Stimulated activated CD4-positive, alpha-beta T cell treated with anti-CD3 and anti-CD28 coated beads, Interleukin-4, amount 100 ng/mL, for 4 hours (primary cell): ENCODE data around the gene DPM3.

ENCODE experiments used
- DNase-seq, 2 experiments: peaks; one replicate each; pipeline ENCODE4 v3.0.0-alpha.2; 2020

The DPM3 gene

DNA sequence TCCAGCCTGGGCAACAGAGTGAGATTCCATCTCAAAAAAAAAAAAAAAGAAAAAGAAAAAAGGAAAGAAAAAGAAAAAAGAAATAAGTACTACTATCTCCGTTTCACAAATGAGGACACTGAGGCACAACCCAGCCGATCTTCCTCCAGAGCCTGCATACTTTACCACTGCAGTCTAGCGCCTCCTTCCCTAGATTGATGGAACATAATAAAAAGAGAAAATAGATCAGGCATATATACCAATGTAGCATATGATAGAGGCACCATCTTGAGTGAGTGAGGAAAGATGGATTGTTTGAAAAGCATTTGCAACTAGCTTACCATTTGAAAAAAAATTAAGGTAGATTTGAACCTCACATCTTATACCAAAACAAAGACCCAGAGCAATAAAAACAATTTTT, 5.2 kb upstream of the DPM3 start:
- DNase-seq = no peak

DNA sequence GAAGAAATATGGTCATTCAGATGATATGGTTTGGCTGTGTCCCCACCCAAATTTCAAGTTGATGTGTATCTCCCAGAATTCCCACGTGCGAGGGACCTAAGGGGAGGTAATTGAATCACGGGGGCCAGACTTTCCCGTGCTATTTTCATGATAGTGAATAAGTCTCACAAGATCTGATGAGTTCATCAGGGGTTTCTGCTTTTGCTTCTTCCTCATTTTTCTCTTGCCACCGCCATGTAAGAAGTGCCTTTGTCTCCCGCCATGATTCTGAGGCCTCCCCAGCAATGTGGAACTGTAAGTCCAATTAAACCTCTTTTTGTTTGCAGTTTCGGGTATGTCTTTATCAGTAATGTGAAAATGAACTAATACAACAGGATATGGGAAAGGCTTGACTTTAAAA, 1.4 kb upstream of the DPM3 start:
- no peak for DNase-seq

DNA sequence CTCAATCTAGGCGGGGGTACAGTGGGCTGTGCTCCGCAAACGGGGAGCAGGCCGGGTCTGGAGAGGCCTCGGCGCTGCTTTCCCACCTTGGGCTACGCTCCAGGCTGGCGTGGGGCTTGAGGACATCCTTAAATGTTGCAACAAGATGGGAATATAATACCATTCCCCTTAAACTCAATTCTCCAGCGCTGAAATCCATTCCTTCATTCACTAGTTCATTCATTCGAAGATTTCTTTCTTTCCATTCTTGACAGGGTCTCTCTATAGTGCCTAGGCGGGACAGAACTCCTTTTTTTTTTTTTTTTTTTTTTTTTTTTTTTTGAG, 261 bp upstream of the DPM3 start:
- no peak for DNase-seq

DNA sequence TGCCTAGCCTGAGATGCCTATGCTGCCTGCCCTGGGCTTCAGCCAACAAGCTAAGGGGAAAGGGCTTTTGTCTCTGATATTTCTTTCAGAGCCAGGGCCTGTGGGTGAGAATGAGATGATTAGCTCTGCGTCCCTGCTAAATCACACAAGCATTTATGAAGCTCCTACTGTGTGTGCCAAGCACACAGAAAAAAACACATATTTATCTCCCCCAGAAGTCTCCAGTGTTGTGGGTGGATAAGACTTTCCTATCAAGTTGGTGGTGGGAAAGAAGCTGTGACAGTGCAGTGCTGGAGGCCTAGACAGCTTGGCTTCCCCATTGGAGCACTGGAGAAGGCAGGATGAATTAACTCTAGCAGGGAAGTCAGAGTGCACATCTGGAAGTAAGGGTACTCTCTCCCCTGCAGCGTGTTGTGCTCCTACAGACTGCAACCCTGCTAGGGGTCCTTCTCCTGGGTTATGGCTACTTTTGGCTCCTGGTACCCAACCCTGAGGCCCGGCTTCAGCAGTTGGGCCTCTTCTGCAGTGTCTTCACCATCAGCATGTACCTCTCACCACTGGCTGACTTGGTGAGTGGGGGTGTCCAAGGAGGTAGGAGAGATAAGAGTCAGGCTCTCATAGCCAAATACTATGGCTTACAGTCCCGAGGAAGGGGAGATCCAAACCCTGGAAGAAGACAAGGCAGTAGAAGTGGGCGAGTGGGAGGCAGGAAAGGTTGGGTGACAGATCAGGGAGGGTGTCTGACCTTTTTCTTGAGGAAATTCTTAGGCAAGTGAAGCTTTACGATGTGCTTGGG, 3.0 kb downstream of the DPM3 start:
- no peak for DNase-seq

DNA sequence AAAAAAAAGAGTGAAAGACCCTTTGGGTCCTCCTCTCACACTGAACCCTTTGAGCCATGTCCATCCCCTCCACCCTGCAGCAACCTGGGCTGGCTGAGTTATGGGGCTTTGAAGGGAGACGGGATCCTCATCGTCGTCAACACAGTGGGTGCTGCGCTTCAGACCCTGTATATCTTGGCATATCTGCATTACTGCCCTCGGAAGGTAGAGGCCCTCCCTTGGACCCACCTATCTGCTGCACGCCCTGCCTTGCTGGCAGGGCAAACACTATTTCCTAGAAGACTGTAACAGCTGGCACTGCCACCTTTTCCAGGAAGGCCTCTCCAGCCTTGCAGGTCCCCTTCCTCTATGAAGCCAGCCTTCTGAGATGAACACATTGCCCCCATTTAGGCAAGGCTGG, 3.6 kb downstream of the DPM3 start:
- DNase-seq = no peak

DNA sequence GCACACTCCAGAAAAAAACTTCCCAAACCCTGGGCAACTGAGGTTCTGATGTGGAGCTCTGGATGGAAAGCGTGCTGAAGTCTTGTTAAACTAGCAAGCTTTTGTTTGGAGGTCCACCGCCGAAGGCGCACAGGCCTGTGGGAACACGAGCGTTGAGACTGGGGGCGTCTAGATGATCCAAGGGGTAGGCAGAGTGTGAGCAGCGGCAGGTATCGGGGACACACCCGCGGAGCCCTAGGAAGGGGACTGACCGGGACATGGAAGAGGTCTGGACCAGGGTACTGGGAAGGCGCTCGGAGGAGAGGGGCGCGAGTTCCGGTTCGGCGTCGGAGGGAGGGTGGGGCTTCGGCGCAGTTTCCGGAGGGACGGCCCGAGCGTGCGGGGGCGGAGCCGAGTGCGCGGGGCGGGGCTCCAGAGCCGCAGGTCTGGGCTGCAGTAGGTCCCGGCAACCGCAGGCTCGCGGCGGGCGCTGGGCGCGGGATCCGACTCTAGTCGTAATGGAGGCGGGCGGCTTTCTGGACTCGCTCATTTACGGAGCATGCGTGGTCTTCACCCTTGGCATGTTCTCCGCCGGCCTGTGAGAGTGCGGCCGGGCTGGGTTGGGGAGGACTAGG, 4.8 kb downstream of the DPM3 start, which contains the start of gene SLC50A1:
TSS of gene SLC50A1 (plus strand) at position 438 of the 614 bp plus-strand sequence. CDS start at position 498, 60 bp downstream.
- DNase-seq = peak; percentile 88 to 92

DNA sequence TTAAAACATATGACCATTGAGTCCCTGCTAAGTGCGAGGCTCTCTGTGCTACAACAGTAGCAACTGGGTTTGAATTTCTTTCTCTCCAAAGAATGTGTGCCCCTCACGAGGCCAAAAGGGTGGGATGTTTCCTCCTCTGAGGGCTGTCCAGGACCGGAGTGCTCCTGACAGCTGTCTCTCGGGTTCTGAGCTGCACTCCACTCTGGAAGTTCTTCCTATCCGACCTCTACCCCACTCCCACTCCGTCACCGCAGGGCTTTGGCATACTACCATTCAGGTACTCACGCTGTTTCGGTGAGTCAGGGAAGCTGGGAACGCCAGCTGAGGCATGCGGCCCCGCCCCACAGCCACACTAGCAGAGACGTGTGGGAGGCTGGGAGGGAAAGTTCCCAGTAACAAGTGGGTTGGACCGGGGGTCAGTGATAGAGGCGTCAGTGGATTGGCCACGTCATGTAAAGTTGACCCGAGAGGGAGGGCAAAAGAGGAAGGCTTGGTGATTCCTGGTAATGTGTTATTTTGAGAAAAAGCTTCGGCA, 5.4 kb downstream of the DPM3 start:
- DNase-seq = peak; percentile 73 to 84

DNA sequence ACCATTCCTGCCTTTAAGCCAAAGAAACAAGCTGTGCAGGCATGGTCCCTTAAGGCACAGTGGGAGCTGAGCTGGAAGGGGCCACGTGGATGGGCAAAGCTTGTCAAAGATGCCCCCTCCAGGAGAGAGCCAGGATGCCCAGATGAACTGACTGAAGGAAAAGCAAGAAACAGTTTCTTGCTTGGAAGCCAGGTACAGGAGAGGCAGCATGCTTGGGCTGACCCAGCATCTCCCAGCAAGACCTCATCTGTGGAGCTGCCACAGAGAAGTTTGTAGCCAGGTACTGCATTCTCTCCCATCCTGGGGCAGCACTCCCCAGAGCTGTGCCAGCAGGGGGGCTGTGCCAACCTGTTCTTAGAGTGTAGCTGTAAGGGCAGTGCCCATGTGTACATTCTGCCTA, 6.0 kb downstream of the DPM3 start:
- DNase-seq = no peak

DNA sequence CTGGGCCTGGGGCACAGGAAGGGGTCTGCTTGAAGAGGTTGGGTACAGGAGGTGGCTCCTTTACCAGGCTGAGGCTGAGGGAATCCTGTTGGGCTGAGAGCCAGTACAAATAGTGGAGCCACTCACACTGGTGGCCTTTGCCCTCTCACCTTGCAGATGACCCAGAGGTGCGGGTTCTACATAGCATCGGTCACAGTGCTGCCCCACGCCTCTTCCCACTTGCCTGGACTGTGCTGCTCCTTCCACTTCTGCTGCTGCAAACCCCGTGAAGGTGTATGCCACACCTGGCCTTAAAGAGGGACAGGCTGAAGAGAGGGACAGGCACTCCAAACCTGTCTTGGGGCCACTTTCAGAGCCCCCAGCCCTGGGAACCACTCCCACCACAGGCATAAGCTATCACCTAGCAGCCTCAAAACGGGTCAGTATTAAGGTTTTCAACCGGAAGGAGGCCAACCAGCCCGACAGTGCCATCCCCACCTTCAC, 6.5 kb downstream of the DPM3 start:
- no peak for DNase-seq

DNA sequence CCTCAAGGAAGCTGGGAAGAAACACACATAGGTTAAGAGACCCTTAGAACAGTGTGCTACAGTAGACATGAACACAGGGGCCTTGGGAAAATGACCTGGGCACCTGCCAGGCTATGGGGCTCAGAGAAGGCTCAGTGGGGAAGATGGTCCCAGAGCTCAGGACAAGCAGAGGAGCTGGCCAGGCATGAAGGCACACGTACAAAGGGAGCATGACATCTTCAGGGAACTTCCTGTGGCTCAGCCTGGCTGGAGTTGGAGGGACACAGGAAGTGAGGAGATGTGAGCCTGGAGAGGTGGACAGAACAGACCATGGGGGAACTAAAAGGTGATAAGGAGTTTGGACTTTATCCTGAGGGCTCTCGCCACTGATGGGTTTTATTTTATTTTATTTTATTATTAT, 8.5 kb downstream of the DPM3 start:
- no peak for DNase-seq

DNA sequence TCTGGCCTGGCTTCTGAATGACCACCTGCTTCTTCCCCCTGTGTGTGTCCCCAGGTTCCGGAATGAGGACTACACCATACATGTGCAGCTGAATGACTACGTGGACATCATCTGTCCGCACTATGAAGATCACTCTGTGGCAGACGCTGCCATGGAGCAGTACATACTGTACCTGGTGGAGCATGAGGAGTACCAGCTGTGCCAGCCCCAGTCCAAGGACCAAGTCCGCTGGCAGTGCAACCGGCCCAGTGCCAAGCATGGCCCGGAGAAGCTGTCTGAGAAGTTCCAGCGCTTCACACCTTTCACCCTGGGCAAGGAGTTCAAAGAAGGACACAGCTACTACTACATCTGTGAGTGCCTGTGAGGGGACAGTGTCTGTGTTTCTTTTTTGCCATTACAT, 9.0 kb downstream of the DPM3 start:
- no peak for DNase-seq

DNA sequence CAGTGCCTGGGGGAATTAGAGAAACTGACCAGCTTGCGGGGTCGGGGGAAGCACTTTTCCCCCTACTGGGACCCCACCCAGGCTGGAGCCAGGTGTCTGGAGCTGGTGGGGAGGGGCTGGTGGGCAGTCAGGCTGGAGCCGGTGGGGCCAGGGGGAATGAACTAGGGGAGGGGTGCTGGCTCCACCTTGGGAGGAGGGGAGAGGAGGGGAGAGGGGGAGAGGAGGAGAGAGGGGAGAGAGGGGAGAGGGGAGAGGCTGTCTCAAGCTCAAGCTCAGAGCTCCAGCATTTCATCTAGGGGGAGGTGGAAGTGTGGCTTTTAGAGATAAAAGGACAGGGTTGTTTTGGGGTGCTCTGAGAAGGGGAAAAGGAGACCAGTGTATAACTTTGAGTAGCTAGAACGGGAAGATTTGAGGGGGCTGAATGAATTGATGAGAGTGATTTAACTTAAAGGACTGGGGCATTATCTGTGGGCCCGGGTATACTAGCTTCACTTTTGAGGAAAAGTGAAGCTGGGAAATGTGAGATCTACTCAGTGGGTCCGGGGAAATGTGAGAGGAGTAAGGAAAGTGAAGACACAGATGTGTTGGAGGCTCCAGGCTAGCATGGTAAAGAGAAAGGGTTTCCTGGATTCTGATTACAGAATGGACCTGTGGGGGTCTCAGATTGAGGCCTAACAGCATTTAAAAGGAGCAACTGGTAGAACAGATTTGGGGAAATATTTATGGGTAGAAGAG, 9.9 kb downstream of the DPM3 start:
- DNase-seq = no peak

DNA sequence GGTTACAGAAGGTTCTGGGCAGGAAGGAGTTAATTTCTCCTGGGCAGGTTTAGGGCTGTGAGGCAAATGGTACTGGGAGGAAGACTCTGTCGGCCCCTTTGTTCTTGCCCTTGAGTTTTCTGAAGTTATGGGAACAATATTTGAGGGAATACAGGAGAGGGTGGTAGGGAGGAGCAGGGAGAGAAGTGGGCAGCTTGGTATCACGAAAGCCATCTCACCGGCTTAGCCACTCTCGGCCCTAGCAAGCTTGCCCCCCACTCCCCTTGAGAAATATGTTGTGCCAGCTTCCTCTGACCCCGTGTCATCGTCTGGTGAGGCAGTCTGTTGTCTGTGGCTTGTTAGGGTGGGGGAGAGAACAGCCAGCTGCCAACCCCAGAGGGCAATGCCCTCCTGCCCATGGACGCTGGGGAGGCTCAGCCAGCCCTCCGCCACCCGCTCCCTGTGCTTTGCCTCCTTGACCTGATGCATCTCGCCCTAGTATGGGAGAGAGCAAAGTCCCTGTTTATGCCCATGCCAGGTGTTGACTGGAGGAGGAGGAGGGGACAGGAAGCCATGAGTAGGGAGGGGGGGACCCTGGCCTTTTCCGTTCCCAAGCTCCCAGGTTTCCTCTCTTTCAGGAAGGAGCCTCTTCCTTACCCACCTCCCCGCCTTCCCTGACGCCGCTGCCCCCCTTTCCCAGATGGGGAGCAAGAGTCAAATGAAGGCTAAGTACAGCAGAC, 11.4 kb downstream of the DPM3 start:
- no peak for DNase-seq

DNA sequence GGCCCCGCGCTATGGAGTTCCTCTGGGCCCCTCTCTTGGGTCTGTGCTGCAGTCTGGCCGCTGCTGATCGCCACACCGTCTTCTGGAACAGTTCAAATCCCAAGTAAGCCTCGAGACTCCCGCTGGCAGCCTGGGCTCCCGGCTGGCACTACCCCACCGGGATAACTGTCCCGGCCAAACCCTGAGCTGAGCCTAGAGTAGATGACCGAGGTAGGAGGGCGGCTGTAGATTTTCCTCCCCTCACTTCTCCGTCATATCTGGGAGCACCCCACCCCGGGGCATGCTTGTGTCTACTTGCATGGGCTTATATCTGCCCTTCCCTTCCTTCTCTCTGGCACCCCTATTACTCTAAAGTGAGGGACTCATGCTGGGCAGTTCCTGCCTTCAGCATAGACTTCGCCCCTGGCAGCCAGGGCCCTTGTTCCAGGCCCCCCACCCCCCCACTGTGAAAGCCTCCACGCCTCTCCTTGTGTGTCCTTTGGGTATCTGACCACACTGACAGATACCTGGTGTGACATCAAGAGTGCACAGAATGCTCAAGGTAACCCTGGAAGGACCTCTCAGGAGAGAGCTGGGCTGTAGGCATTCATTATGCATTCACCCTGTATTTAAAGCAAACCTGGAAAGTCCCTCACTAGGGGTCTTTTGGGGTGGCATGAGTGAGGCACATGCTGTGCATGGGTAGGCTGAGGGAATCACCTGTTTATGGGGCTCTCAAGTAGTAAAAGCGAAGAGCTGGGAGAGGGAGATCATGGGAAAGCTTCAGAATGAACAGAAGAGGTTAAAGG, 12.2 kb downstream of the DPM3 start:
- no peak for DNase-seq

DNA sequence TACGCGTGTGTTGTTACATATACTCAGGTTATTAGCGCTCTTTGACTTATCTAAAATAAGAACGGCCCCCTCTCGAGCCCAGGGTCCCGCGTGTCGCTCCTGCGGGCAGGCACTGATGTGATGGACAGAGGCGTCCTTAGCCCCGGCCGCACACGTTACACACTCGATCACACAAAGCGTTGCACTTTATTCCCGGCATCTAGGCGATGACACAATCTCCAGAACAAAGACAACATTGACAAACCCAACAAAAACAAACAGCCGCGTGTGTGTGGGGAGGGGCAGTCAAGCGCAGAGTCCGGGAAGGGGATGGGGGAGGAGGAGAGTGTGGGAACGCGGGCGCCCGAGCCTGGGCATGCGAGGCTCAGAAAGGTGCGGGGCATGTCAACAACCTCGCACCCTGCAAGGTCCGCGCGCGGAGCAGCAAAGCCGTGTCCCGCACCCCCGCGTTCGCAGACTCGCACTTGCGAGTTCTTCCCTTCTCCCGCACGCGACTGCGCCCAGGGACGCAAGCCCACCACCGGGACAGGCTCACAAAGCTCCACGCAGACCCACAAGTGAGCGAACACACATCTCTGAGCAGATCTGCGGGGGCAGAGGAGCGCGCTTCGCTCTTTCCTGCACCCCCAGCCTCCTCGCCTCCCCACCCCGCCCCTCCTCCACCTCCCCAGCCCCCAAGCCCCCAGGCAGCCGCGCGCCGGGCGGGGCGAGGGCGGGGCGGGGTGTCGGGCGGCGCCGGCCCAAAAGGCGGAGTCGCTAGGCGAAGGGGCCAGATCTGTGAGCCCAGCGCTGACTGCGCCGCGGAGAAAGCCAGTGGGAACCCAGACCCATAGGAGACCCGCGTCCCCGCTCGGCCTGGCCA, 13.0 kb downstream of the DPM3 start, which contains the start of gene EFNA1:
TSS of gene EFNA1 (plus strand) at position 772 of the 862 bp plus-strand sequence. CDS start 102 bp downstream, outside the sequence.
- peak; percentile 35 to 47 for DNase-seq

DNA sequence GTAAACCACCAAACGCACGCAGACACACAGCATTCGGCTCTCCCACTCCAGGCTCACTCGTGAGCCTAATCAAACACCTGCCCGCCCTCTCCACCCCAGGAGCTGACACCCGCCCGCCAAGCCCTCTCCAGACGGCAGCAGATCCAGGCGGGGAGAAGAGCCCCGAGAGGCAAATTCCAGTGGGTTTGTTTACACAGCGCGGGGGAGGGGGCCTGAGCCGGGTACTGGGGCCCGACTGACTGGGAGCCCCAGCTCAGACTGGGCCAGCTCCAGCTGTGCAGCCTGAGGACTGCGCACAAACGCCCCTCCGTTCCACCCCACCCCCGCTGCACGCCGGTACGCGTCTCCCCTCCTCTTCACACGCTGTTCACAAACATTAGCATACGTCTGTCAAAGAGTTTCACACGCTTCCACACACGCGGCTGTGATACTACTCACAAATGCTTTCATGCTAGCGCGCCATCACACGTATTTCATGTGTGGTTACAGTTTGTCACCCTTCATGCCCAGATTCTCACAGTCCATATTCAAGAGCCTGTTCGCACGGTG, 13.7 kb downstream of the DPM3 start:
- DNase-seq = peak; percentile 26 to 45

DNA sequence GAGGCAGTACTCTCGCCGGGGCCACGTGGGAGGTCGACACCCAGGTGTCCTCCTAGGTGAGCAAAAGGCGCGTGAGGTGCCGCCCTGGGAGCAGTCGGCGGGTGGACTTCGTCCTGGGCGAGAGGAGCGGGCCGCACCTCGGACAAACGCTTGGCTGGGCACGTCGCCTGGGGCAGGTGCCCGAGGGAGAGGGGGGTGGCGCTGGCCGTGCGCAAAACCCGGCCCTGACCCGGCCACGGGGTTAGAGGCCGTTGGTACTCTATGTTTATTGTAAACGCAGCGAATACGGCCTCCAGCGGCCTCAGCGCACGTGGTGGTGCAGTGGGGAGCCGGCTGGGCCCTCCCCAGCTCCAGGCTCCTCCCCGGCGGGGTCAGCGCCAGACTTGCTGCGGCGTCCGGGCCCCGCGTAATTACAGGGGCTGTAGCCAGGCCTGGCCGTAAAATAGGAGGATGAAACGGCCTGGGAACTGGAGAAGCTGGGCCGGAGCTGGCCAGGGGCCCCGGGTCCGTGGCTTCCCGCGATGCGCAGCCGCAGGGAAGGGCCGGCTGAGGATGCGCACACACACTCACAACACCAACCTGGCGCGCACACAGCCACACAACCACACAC, 14.3 kb downstream of the DPM3 start:
- DNase-seq = no peak

DNA sequence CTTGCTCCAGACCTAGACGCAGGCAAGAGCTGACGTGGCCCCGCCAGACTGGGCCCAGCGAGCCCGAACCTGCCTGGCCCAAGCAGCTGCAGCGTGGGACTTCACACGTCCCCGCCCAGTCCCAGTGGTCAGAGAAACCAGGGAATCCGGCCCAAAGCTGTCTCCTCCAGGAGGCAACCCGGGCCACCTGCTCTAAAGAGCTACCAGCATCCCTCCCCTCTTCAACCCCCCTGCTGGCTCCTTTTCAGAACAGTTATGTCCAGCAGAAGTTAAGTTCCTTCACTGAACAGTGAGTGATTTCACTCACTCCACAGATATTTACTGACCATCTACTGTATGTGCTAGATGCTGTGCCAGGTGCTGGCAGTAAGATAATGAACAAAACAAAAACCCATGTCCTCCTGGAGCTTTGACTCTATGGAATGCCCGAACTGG, 14.8 kb downstream of the DPM3 start:
- DNase-seq = no peak

DNA sequence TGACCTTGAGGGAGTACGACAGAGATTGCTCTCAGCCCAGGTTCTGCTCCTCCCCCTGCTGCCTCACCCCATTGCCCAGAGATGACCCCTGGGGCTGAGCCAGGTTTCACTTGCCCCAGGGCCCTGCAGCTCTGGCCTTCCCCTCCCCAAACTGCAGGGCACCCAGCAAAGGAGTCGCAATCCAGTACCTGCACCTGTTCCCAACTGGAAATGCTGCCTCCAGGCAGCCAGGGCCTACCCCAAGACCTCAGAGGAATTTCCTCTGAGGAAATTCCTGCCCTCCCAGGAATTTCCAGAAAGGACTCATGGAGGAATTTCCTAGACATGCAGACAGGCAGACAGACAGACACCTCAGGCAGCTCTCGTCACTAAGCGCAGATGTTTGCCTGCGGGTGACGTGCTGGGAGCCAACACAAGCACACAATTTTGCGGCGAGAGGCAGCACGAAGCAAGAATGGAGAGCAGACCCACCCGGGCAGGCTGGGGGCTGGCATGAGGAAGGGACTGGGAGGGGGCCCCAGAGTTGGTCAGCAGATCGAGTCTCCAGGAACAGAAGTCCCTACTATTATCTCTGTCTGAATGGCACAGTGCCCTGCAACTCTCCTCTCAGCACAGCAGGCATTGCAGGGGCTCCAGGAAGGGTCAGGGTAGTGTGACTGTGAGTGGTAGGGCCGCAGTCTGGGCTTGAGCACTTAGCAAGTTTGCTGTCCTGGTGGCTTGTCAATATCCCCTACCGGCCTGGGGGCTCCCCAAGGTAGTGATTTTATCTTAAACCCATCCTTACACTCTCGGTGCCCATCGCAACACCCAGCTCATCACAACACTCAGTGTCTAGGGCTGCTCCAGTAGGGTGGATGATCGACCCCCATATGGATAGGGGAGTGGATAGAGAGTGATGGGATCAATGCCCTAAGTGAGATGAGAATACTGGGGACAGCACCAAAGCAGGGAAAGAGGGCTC, 15.5 kb downstream of the DPM3 start:
- DNase-seq = no peak
